ENCODE measurements around the gene TRMT6.

Gene TRMT6

DNA sequence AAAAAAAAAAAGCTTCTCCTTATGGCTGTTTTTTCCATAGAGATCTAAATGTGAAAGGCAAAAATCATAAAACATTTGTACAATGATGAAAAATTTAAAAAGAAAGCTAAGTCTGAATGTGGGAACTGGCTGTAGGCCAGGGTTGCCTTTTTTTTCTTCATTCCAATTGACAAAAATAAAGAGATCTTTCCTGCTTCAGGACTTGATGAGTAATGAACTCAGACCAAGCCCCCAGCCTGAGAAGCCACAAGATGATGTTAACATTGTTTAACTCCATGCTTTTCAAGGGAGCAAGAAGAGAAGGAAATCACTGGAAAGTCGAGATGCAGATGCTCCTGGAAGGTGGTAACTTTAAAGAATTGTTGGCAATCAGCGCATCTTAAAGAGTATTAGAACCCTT is 41.4 kb downstream of the TRMT6 start:
- H3K27ac Mint-ChIP-seq = no peak overlapping the region
- H3K36me3 Mint-ChIP-seq (ENCODE audit: low read depth) = no peaks in the 10 kb centered on the region
- H3K9me3 Mint-ChIP-seq = no peaks in the 10 kb centered on the region
- peaks cover 7% of the 10 kb centered on the region for H3K4me1 Mint-ChIP-seq (ENCODE audit: low read depth)
- H3K4me3 Mint-ChIP-seq = no peak overlapping the region
- DNase-seq (ENCODE audit: low spot score) = no peak
- H3K27me3 Mint-ChIP-seq (ENCODE audit: low read depth) = peaks cover 58% of the 10 kb centered on the region

GRCh38 chr20:5900908-5901307 is 49.4 kb downstream of the TRMT6 start:
- no peak overlapping the region for H3K27ac Mint-ChIP-seq
- H3K27me3 Mint-ChIP-seq (ENCODE audit: low read depth) = peaks cover 46% of the 10 kb centered on the region
- no peaks in the 10 kb centered on the region for H3K4me1 Mint-ChIP-seq (ENCODE audit: low read depth)
- H3K4me3 Mint-ChIP-seq = no peak overlapping the region
- H3K9me3 Mint-ChIP-seq = no peaks in the 10 kb centered on the region
- no peaks in the 10 kb centered on the region for H3K36me3 Mint-ChIP-seq (ENCODE audit: low read depth)
- DNase-seq (ENCODE audit: low spot score) = no peak

DNA sequence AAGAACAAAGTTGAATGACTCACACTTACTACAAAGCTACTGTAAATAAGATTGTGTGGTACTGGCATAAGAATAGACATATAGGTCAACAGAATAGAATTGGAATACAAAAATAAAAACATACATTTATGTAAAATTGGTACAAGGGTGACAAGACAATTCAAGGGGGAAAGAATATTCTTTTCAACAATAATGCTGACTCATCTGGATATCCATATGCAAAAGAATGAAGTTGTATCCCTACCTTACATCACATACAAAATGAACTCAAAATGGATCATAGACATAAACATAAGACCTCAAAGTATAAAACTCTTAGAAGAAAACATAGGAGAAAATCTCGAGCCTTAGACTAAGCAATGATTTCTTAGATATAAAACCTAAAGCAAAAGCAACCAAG is 50.9 kb downstream of the TRMT6 start:
- Mint-ChIP-seq H3K9me3 (no peaks in the 10 kb centered on the region), H3K4me3 (no peak overlapping the region), H3K4me1 (ENCODE audit: low read depth) (no peaks in the 10 kb centered on the region), H3K27ac (no peak overlapping the region), H3K36me3 (ENCODE audit: low read depth) (no peaks in the 10 kb centered on the region), H3K27me3 (ENCODE audit: low read depth) (peaks cover 44% of the 10 kb centered on the region)
- no peak for DNase-seq (ENCODE audit: low spot score)

DNA sequence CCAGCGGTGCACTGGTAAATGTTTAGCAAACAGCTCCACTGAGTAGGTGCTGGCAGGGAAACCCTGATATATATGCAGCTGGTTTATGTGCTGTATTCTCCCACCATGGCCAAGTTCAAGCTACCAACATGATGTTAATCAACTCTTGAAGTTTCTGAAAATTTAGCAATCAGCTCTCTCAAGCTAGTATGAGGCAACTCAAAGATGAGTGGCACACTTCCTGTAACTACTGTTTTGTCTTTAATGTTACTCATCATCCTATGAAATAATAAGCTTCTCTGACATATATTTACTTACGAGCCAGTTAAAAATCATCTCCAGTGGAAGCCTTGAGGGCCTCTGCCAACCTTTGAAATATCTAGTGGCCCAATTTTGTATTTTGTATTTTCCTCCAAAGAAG is 54.7 kb downstream of the TRMT6 start:
- Mint-ChIP-seq H3K27ac (no peak overlapping the region), H3K4me3 (no peak overlapping the region), H3K4me1 (ENCODE audit: low read depth) (no peaks in the 10 kb centered on the region), H3K9me3 (no peaks in the 10 kb centered on the region), H3K27me3 (ENCODE audit: low read depth) (peaks cover 42% of the 10 kb centered on the region), H3K36me3 (ENCODE audit: low read depth) (no peaks in the 10 kb centered on the region)
- no peak for DNase-seq (ENCODE audit: low spot score)

- H3K27me3 Mint-ChIP-seq (ENCODE audit: low read depth) = peaks cover 28% of the 10 kb centered on the region
- no peak overlapping the region for H3K4me3 Mint-ChIP-seq
- no peak for DNase-seq (ENCODE audit: low spot score)
- no peaks in the 10 kb centered on the region for H3K9me3 Mint-ChIP-seq
- no peaks in the 10 kb centered on the region for H3K36me3 Mint-ChIP-seq (ENCODE audit: low read depth)
- H3K4me1 Mint-ChIP-seq (ENCODE audit: low read depth) = no peaks in the 10 kb centered on the region
- no peak overlapping the region for H3K27ac Mint-ChIP-seq
These were observed 56.7 kb downstream of the TRMT6 start for GRCh38 chr20:5893621-5894020.

- Mint-ChIP-seq H3K9me3 (no peaks in the 10 kb centered on the region), H3K27me3 (ENCODE audit: low read depth) (peaks cover 27% of the 10 kb centered on the region), H3K36me3 (ENCODE audit: low read depth) (no peaks in the 10 kb centered on the region), H3K4me3 (no peak overlapping the region), H3K4me1 (ENCODE audit: low read depth) (no peaks in the 10 kb centered on the region), H3K27ac (no peak overlapping the region)
- DNase-seq (ENCODE audit: low spot score) = no peak
These were observed 57.3 kb downstream of the TRMT6 start for GRCh38 chr20:5893052-5893451.

- Mint-ChIP-seq H3K27ac (no peak overlapping the region), H3K27me3 (ENCODE audit: low read depth) (peaks cover 7% of the 10 kb centered on the region), H3K4me3 (no peak overlapping the region), H3K36me3 (ENCODE audit: low read depth) (no peaks in the 10 kb centered on the region), H3K9me3 (no peaks in the 10 kb centered on the region), H3K4me1 (ENCODE audit: low read depth) (no peaks in the 10 kb centered on the region)
- DNase-seq (ENCODE audit: low spot score) = no peak
These were observed 59.4 kb downstream of the TRMT6 start for GRCh38 chr20:5890773-5891441.

DNA sequence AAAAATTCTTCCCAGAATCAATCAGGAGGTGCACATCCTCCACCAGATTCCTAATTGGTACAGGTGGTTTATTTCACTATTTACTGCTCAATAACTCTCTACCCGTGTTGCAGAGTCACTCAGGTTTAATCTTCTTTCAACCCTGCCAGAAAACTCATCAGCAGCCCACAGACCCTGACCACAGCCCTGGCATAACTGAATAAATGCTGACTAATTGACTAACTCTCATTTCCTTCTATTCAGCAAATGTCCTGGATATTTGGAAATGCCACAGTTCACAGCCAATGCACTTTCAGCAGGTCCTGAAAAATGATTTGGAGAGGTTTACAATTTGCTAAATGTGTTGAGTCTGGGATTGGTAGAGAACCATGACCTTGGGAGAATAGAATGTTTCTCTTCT is 62.3 kb downstream of the TRMT6 start:
- DNase-seq (ENCODE audit: low spot score) = no peak
- Mint-ChIP-seq H3K9me3 (no peaks in the 10 kb centered on the region), H3K4me3 (no peak overlapping the region), H3K4me1 (ENCODE audit: low read depth) (no peaks in the 10 kb centered on the region), H3K27me3 (ENCODE audit: low read depth) (peaks cover 3% of the 10 kb centered on the region), H3K36me3 (ENCODE audit: low read depth) (no peaks in the 10 kb centered on the region), H3K27ac (no peak overlapping the region)

DNA sequence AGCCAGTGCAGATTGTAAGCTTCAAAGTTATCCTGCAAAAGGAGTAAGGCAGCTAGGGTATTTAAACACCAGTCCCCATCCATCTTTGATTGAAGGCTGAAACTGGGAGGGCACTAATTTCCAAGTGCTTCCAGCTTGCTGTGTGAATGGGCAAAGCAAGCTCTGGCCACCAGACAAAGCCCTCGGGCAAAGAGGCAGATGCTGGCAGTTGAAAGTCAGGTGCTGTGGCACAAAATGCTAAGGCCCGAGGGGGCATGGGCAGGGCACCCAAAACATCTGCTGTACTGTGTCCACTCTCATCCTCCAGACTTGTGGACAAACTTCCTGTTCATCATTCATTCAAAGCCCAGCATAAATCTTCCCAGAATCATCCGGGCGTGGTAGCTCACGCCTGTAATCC is 62.9 kb downstream of the TRMT6 start:
- Mint-ChIP-seq H3K36me3 (ENCODE audit: low read depth) (no peaks in the 10 kb centered on the region), H3K27ac (no peak overlapping the region), H3K27me3 (ENCODE audit: low read depth) (peaks cover 3% of the 10 kb centered on the region), H3K9me3 (no peaks in the 10 kb centered on the region), H3K4me3 (no peak overlapping the region), H3K4me1 (ENCODE audit: low read depth) (no peaks in the 10 kb centered on the region)
- no peak for DNase-seq (ENCODE audit: low spot score)
